ENCODE measurements around the gene CDRT15.
"Not testable (repeated sequence)": the region's sequence is repeated elsewhere in the genome, so short reads cannot be mapped to it uniquely, and the experiment has no call there.

Gene CDRT15

DNA sequence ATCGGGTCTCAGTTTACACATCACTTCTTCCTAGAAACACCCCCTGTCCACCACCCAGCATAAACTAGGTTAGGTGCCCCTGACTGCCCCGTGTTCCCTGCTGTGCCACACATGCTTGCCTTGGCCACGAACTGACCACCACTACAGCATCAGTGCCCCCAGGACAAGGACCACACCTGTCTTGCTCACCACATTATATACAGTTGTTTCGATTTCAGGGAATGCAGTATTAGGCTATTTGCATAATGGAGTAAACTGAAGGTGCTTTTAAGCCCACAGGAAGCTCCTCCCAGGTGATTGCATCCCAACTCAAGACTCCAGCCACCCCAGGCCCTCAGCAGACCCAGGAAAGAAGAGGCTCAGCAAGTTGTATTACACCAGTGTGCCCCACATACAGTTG is 50.2 kb downstream of the CDRT15 start:
- not testable (repeated sequence) for H3K4me3 ChIP-seq (ENCODE audit: low read depth, low read length)

All from iPS-11a (cell line).